ENCODE results near the gene TRIM68.

Gene TRIM68

GRCh38 chr11:4607781-4608666 is at the start of gene TRIM68:
TRIM68 (minus strand) TSS chr11:4608231; CDS start chr11:4605504, 2,727 bp downstream.
- no peak; the same call in 1 of the 2 replicates for TF ChIP-seq GATA2 (IDR thresholded peaks at IDR 0.05; ENCODE audit: low read depth, low read length)
- no peak for TF ChIP-seq GATA3 (IDR thresholded peaks at IDR 0.05; ENCODE audit: low read depth, low read length)

DNA sequence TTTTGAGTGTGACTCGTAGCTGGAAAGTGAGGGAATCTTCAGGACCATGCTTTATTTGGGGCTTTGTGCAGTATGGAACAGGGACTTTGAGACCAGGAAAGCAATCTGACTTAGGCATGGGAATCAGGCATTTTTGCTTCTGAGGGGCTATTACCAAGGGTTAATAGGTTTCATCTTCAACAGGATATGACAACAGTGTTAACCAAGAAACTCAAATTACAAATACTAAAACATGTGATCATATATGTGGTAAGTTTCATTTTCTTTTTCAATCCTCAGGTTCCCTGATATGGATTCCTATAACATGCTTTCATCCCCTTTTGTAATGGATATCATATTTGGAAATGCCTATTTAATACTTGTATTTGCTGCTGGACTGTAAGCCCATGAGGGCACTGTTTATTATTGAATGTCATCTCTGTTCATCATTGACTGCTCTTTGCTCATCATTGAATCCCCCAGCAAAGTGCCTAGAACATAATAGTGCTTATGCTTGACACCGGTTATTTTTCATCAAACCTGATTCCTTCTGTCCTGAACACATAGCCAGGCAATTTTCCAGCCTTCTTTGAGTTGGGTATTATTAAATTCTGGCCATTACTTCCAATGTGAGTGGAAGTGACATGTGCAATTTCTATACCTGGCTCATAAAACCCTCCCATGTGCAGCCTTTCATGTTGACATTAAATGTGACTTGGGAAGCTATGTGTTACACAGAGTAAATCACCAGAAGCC is 46.8 kb upstream of the TRIM68 start:
- TF ChIP-seq GATA2 (IDR thresholded peaks at IDR 0.05; ENCODE audit: low read depth, low read length), result no peak
- TF ChIP-seq GATA3 (IDR thresholded peaks at IDR 0.05; ENCODE audit: low read depth, low read length), result no peak

- TF ChIP-seq GATA2 (IDR thresholded peaks at IDR 0.05; ENCODE audit: low read depth, low read length) (no peak), GATA3 (IDR thresholded peaks at IDR 0.05; ENCODE audit: low read depth, low read length) (no peak)
Measured at GRCh38 chr11:4647766-4648165, 39.7 kb upstream of the TRIM68 start.

DNA sequence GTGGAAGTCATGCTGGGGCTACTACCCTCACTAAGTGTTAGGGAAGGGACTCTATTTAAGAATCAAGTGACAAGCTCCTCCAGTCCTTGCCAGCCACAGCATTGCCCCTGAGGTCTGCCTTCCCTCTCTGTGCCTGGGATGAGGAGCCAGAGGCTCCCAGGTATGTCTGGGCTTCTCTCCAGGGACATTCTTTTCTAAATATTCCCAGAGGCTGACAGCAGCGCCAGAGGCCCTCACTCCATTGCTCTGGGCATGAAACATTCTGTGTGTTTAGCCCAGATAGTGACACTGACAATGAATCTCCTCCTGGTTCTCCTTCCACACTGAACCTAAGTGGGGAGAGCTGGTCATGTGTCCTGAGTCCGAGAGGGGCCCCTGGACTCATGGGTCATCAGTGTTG is 37.9 kb upstream of the TRIM68 start:
- TF ChIP-seq GATA2 (IDR thresholded peaks at IDR 0.05; ENCODE audit: low read depth, low read length), result no peak
- no peak for TF ChIP-seq GATA3 (IDR thresholded peaks at IDR 0.05; ENCODE audit: low read depth, low read length)

- TF ChIP-seq GATA2 (IDR thresholded peaks at IDR 0.05; ENCODE audit: low read depth, low read length), result no peak
- TF ChIP-seq GATA3 (IDR thresholded peaks at IDR 0.05; ENCODE audit: low read depth, low read length), result no peak
Measured at GRCh38 chr11:4644233-4644632, 36.2 kb upstream of the TRIM68 start.

GRCh38 chr11:4643682-4644081 is 35.7 kb upstream of the TRIM68 start, which contains the start of gene OR51E1:
OR51E1 (plus strand) TSS chr11:4643982; CDS start chr11:4652527, 8,545 bp downstream.
- no peak for TF ChIP-seq GATA2 (IDR thresholded peaks at IDR 0.05; ENCODE audit: low read depth, low read length)
- no peak for TF ChIP-seq GATA3 (IDR thresholded peaks at IDR 0.05; ENCODE audit: low read depth, low read length)

DNA sequence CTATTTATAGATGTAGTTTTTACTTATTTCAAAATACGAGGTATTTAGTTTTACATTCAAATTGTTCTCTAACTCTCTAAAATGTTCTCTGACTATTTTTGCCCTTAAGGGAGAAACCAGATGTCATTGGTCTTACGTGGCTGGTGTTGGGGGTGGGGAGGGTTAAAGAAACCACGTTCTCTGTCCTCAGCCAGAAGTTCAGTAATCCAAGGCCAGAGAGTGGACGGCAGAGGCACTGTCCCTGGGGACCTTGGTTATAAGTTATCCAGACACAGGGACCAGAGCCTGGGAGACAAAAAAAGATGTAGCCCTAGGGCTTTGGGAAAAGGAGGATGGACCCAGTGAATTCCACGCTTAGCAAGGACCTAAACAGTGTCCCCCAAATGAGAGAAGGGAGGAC is 35.0 kb upstream of the TRIM68 start:
- TF ChIP-seq GATA2 (IDR thresholded peaks at IDR 0.05; ENCODE audit: low read depth, low read length) (no peak), GATA3 (IDR thresholded peaks at IDR 0.05; ENCODE audit: low read depth, low read length) (no peak)

- no peak for TF ChIP-seq GATA3 (IDR thresholded peaks at IDR 0.05; ENCODE audit: low read depth, low read length)
- TF ChIP-seq GATA2 (IDR thresholded peaks at IDR 0.05; ENCODE audit: low read depth, low read length), result no peak
Measured at GRCh38 chr11:4642043-4642442, 34.0 kb upstream of the TRIM68 start.

GRCh38 chr11:4641501-4641900 is 33.5 kb upstream of the TRIM68 start:
- no peak for TF ChIP-seq GATA2 (IDR thresholded peaks at IDR 0.05; ENCODE audit: low read depth, low read length)
- no peak for TF ChIP-seq GATA3 (IDR thresholded peaks at IDR 0.05; ENCODE audit: low read depth, low read length)

GRCh38 chr11:4639931-4640330 is 31.9 kb upstream of the TRIM68 start:
- no peak for TF ChIP-seq GATA3 (IDR thresholded peaks at IDR 0.05; ENCODE audit: low read depth, low read length)
- TF ChIP-seq GATA2 (IDR thresholded peaks at IDR 0.05; ENCODE audit: low read depth, low read length), result no peak

DNA sequence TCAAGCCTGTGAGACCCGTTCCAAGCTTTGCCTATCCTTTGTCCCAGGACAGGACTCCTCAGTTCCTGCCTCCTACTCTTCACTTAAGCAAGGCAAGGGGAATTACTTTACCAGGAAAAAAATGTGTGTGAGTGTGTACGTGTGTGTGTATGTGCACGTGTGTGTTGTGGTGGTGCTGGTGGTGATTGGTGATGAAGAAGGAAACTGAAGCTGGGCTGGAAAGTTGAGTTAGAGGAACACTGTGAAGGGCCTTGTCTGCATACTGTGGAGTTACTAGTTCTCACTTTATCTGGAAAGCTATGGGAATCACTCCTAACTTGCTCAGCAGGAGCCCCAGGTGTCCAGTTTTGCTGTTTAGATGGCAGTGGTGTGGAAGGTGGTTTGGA is 29.6 kb upstream of the TRIM68 start:
- TF ChIP-seq GATA2 (IDR thresholded peaks at IDR 0.05; ENCODE audit: low read depth, low read length) (no peak), GATA3 (IDR thresholded peaks at IDR 0.05; ENCODE audit: low read depth, low read length) (no peak)

- TF ChIP-seq GATA2 (IDR thresholded peaks at IDR 0.05; ENCODE audit: low read depth, low read length) (no peak), GATA3 (IDR thresholded peaks at IDR 0.05; ENCODE audit: low read depth, low read length) (no peak)
Measured at GRCh38 chr11:4636962-4637661, 29.1 kb upstream of the TRIM68 start, which contains the start of gene OR51D1. OR51D1 (plus strand) TSS chr11:4637477; CDS start chr11:4639791, 2,314 bp downstream.

DNA sequence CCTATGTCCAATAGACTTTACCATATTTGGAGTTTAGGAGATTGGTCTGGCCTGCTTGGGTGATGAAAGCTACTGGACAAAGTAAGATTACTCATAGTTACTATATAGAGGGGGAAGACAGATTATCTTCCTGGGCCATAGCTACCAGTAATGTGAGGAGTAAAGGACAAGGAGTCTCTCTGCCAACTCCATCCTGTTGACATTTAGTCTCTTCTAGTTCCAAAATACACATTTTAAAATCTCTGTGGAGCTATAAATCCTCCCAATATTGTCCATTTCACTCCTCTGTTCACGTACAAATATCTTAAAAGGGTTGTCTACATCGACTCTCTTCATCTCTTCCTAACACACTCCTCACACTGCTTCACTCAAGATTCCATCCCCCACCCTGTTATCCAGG is 28.1 kb upstream of the TRIM68 start:
- TF ChIP-seq GATA3 (IDR thresholded peaks at IDR 0.05; ENCODE audit: low read depth, low read length) (no peak), GATA2 (IDR thresholded peaks at IDR 0.05; ENCODE audit: low read depth, low read length) (no peak)
